Frontal cortex (tissue), 4 donors: ENCODE measurements around the gene ZIC2. TPM values are rescaled to one million over a fixed set of nuclear protein-coding genes. Genes with fewer than 3 reads are reported as not detected.
A peak's percentile ranks its signal among the peaks of the same experiment; 100 is the strongest.

Source experiments
- DNase-seq, 2 donors: peaks; one replicate each; pipeline ENCODE4 v3.0.0; 2012; ENCODE audit warnings: low spot score in 2 of 2
- FAIRE-seq: peaks from 2 replicates; lab custom pipeline; 2012; peaks lifted over from hg19 to GRCh38; lab: Jason Lieb, UNC
- total RNA-seq: library from RNA; depleted of rRNA; stranded (reverse); fragments of >200 nt; gene quantifications from one replicate; pipeline ENCODE4 v1.2.3, GENCODE V29; 2014
- donor health status: control.
- donor health status: control.
- donor health status: control.

The ZIC2 gene
- total RNA-seq, 1 donor from 2014 or later, result 2.4 TPM

GRCh38 chr13:99983499-99984401 is 2.2 kb downstream of the ZIC2 start:
- DNase-seq, result no peak
- FAIRE-seq, result no peak

GRCh38 chr13:99984461-99985240 is 3.1 kb downstream of the ZIC2 start:
- DNase-seq (no peak), FAIRE-seq (no peak)

- FAIRE-seq (no peak), DNase-seq (no peak)
These were observed 3.8 kb downstream of the ZIC2 start for GRCh38 chr13:99985241-99985874.

GRCh38 chr13:99985886-99986527 is 4.4 kb downstream of the ZIC2 start:
- no peak for FAIRE-seq
- DNase-seq, result no peak

GRCh38 chr13:99986741-99987140 is 5.2 kb downstream of the ZIC2 start:
- DNase-seq (no peak), FAIRE-seq (no peak)

- no peak for FAIRE-seq
These were observed 5.8 kb downstream of the ZIC2 start for GRCh38 chr13:99987154-99988019.

GRCh38 chr13:99988529-99989275 is 7.1 kb downstream of the ZIC2 start:
- no peak for FAIRE-seq

More at GRCh38 chr13:99987154-99988019, 5.8 kb downstream of the ZIC2 start:
- DNase-seq, result no peak

GRCh38 chr13:99989276-99990125 is 7.9 kb downstream of the ZIC2 start:
- no peak for FAIRE-seq
- DNase-seq, result no peak

More at GRCh38 chr13:99988529-99989275, 7.1 kb downstream of the ZIC2 start:
- DNase-seq, result no peak

- FAIRE-seq, result no peak
- no peak for DNase-seq
These were observed 8.8 kb downstream of the ZIC2 start for GRCh38 chr13:99990126-99990977.

- no peak for FAIRE-seq
- no peak for DNase-seq
These were observed 9.6 kb downstream of the ZIC2 start for GRCh38 chr13:99991013-99991827.

- DNase-seq, result no peak
- FAIRE-seq, result no peak
These were observed 10.5 kb downstream of the ZIC2 start for GRCh38 chr13:99991828-99992775.

GRCh38 chr13:99992949-99993351 is 11.4 kb downstream of the ZIC2 start:
- FAIRE-seq, result no peak
- DNase-seq, result no peak

GRCh38 chr13:99993660-99994637 is 12.4 kb downstream of the ZIC2 start:
- DNase-seq (peak in 1 of 2 donors; percentile 9), FAIRE-seq (no peak)
